GM12891 (cell line): ENCODE data around the gene ACP5.

Source experiments
- POLR2A ChIP-seq: IDR thresholded peaks from 2 replicates; pipeline ENCODE4 v1.6.1; 2011; ENCODE audit warnings: low read depth, low read length, control low read depth
- POLR2AphosphoS5 ChIP-seq: IDR thresholded peaks from 2 replicates; pipeline ENCODE4 v1.6.1; 2011; ENCODE audit warnings: low read depth, low read length, control low read depth
- SPI1 ChIP-seq: IDR thresholded peaks from 2 replicates; pipeline ENCODE4 v1.6.1; 2011; ENCODE audit warnings: low read depth, low read length, control low read depth
- TAF1 ChIP-seq: IDR thresholded peaks from 2 replicates; pipeline ENCODE4 v1.6.1; 2011; ENCODE audit warnings: low read depth, low read length, control low read depth

DNA sequence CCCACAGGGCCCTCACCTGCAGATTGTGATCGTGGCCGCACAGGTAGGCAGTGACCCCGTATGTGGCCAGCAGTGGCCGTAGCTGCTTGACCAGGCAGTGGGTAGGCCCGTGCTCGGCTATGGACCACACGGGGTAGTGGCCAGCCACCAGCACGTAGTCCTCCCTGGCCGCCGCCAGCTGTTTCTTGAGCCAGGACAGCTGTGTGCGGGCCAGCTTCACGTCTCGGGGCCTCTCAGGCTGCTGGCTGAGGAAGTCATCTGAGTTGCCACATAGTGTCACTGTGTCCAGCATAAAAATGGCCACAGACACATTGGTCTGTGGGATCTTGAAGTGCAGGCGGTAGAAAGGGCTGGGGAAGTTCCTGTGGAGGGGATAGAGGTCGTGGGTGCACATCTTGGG is 1.2 kb downstream of the ACP5 start:
- no peak for TF ChIP-seq POLR2A
- TF ChIP-seq POLR2AphosphoS5 = no peak
- TF ChIP-seq TAF1 = no peak
- TF ChIP-seq SPI1 = no peak
